Mucosa of descending colon (tissue), 3 donors: ENCODE results near the gene C21orf58. TPM values are rescaled to one million over a fixed set of nuclear protein-coding genes. Genes with fewer than 3 reads are reported as not detected.
A peak's percentile ranks its signal among the peaks of the same experiment; 100 is the strongest.
"Not testable (repeated sequence)": the region's sequence is repeated elsewhere in the genome, so short reads cannot be mapped to it uniquely, and the experiment has no call there.

Experiments used
- ATAC-seq: fragments of 200-7000 bp; cut with Tn5 transposase; one replicate; pipeline ENCODE4 v1.9.1; 2020; ENCODE audit warnings: mild to moderate bottlenecking, moderate library complexity
- DNase-seq, 3 donors: peaks; one replicate each; pipeline ENCODE4 v3.0.0-alpha.2; 2020
- H3K36me3 ChIP-seq: fragments of 200-600 bp; one replicate; pipeline ENCODE4 v1.8.0; 2021; ENCODE audit warnings: low read depth, mild to moderate bottlenecking
- H3K4me1 ChIP-seq: fragments of 200-600 bp; one replicate; pipeline ENCODE4 v1.8.0; 2021; ENCODE audit warnings: low read depth, mild to moderate bottlenecking
- H3K4me3 ChIP-seq: fragments of 200-600 bp; one replicate; pipeline ENCODE4 v1.8.0; 2021; ENCODE audit warnings: mild to moderate bottlenecking
- H3K9me3 ChIP-seq: fragments of 200-600 bp; one replicate; pipeline ENCODE4 v1.8.0; 2021; ENCODE audit warnings: mild to moderate bottlenecking
- intact Hi-C, 2 donors: fragments of 100-400 bp; cut with DNase I in 1 of 2; cut with micrococcal nuclease in 1 of 2; formaldehyde crosslinking; loops; one replicate each; pipeline versions ENCODE4 v1.11.0 to v1.11.1; 2022; cut with DNase I, micrococcal nuclease
- long read RNA-seq, 2 donors: library from polyadenylated mRNA; unstranded; transcript quantifications; one replicate each; pipeline ENCODE4 v2.0.0, GENCODE V29; 2019 to 2021
- total RNA-seq, 3 donors: library from RNA; stranded (reverse); fragmentation: NEBNext Ultra II Directional in 2 of 3; extraction: Animal tissue kit (Norgen Biotek cat#: 25700) in 2 of 3; gene quantifications; one replicate each; pipeline versions ENCODE4 v1.2.1 to v1.2.4, GENCODE V29; 2021 to 2023
- TF ChIP-seq, protein P1 (sequence below): fragments of 200-600 bp; IDR thresholded peaks from one replicate; pipeline ENCODE4 v1.8.0; 2022; ENCODE audit warnings: antibody characterized with exemption, mild to moderate bottlenecking
- donor health status: DM: no; HTN: no; CAD: no; lungs with moderate emphysema.
- donor health status: DM: no; HTN: no; CAD: no.
- donor health status: DM: no; HTN: yes; CAD: no.

The C21orf58 gene
- 10 to 100 TPM in 1 of 3 donors, 1 to 10 TPM in 2; 5.5 to 11.9 (median 5.6) TPM for total RNA-seq
- long read RNA-seq, donor 1, partial matches to known transcripts, result 1 of 4 reads
- long read RNA-seq, donor 1, other reads (novel, unspliced or antisense), result 3 of 4 reads
- long read RNA-seq, donor 2, partial matches to known transcripts, result 0 of 5 reads
- long read RNA-seq, donor 2, other reads (novel, unspliced or antisense), result 5 of 5 reads

GRCh38 chr21:46323710-46324389 is at the start of gene C21orf58, which contains the start of gene PCNT:
Gene C21orf58, minus strand, starts transcription at chr21:46323870. Its CDS starts 1,132 bp downstream, at chr21:46322738.
Gene PCNT, plus strand, starts transcription at chr21:46324156. Its CDS starts 73 bp downstream, at chr21:46324229.
- DNase-seq (peak; percentile 97 to 99 (median 99)), ATAC-seq (peak; percentile 91)
- H3K36me3 ChIP-seq, result no peaks in the 10 kb centered on the region
- intact Hi-C loops, result no loop called here
- H3K4me3 ChIP-seq, result peak within 1 kb of the TSS; percentile 88
- TF ChIP-seq, protein P1, sequence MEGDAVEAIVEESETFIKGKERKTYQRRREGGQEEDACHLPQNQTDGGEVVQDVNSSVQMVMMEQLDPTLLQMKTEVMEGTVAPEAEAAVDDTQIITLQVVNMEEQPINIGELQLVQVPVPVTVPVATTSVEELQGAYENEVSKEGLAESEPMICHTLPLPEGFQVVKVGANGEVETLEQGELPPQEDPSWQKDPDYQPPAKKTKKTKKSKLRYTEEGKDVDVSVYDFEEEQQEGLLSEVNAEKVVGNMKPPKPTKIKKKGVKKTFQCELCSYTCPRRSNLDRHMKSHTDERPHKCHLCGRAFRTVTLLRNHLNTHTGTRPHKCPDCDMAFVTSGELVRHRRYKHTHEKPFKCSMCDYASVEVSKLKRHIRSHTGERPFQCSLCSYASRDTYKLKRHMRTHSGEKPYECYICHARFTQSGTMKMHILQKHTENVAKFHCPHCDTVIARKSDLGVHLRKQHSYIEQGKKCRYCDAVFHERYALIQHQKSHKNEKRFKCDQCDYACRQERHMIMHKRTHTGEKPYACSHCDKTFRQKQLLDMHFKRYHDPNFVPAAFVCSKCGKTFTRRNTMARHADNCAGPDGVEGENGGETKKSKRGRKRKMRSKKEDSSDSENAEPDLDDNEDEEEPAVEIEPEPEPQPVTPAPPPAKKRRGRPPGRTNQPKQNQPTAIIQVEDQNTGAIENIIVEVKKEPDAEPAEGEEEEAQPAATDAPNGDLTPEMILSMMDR, result no peak
- no peaks in the 10 kb centered on the region for H3K9me3 ChIP-seq
- peaks cover 21% of the 10 kb centered on the region for H3K4me1 ChIP-seq

DNA sequence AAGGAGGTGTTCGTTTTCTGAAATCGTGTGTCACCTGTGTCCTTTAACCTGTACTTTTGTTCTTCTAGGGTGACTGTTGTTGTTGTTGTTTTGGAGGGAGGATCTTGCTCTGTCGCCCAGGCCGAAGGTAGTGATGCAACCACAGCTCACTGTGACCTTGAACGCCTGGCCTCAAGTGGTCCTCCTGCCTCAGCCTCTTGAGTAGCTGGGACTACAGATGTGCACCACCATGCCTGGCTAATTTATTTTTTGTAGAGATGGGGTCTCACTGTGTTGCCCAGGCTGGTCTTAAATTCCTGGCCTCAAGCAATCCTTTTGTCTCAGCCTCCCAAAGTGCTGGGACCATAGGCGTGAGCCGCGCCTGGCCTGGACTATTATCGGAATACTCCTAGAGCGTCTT is 49.3 kb upstream of the C21orf58 start:
- intact Hi-C loops, H3K4me1 ChIP-seq, H3K4me3 ChIP-seq, DNase-seq, H3K36me3 ChIP-seq, H3K9me3 ChIP-seq, ATAC-seq: not testable (repeated sequence)

GRCh38 chr21:46372014-46372485 is 48.4 kb upstream of the C21orf58 start:
- intact Hi-C loops, result no loop called here
- H3K9me3 ChIP-seq, result no peaks in the 10 kb centered on the region
- H3K4me1 ChIP-seq, result peaks cover 3% of the 10 kb centered on the region
- no peak overlapping the region for H3K4me3 ChIP-seq
- DNase-seq (no peak), ATAC-seq (no peak)
- H3K36me3 ChIP-seq, result no peaks in the 10 kb centered on the region
- TF ChIP-seq, protein P1, result no peak

DNA sequence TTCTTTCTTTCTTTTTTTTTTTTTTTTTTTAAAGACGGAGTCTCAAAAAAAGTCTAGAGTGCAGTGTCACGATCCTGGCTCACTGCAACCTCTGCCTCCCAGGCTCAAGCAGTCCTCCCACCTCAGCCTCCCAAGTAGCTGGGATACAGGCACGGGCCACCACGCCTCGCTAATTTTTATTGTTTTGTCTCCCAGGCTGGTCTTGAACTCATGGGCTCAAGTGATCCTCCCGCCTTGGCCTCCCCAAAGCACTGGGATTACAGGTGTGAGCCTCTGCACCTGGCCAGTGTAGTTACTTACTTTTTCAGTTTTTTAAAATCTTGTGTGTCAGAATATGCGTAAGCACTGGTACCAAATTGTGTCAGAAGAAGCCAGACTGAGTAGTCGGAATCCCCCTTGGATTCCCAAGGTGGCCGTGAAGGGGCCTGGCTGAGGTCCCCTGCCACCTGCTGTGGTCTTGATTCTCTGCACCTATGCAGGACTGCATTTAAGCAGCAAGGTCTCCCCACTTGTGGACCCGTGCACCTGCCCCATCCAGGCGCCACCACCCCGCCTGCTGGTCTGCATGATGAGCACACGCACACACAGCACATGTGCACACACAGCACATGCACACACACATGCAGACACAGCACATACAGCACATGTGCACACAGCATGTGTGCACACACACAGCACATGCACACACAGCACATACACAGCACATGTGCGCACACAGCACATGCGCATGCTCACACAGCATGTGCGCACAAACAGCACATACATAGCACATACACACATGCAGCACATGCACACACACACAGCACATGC is 47.7 kb upstream of the C21orf58 start:
- no peaks in the 10 kb centered on the region for H3K36me3 ChIP-seq
- TF ChIP-seq, protein P1, result no peak
- intact Hi-C loops, result no loop called here
- DNase-seq (no peak), ATAC-seq (no peak)
- H3K4me3 ChIP-seq, result no peak overlapping the region
- H3K9me3 ChIP-seq, result no peaks in the 10 kb centered on the region
- H3K4me1 ChIP-seq, result peaks cover 3% of the 10 kb centered on the region

- H3K4me1 ChIP-seq, result peaks cover 3% of the 10 kb centered on the region
- ATAC-seq, result no peak
- no peak overlapping the region for H3K4me3 ChIP-seq
- intact Hi-C loops, result no loop called here
- TF ChIP-seq, protein P1, result no peak
- H3K9me3 ChIP-seq, result no peaks in the 10 kb centered on the region
- no peak for DNase-seq
- H3K36me3 ChIP-seq, result no peaks in the 10 kb centered on the region
Observed at GRCh38 chr21:46369520-46370235, 46.0 kb upstream of the C21orf58 start.
